Fibroblast of gingiva (primary cell): Measurements from ENCODE around the gene SLC49A3.

ENCODE experiments used
- DNase-seq: peaks from one replicate; pipeline ENCODE4 v3.0.0-alpha.2; 2011; ENCODE audit warnings: low read depth

The SLC49A3 gene

DNA sequence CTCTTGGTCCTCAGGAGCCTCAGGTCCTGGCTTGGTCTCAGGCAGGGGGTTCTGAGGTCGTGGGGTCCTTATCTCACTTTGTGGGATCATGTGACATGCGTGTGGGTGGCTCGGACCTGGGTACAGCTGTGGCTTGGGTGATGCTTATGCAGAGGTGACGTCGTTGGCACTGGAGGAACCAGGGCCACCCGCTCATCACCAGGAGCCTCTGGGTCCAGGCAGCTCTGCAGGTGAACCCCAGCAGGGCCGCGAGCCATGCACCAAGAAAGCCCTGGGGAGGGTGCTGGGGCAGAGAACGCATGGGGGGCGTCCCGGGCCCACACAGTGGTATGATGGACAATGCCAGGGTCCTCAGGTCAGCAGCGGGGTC lies 23.6 kb downstream of the SLC49A3 start:
- no peak for DNase-seq

GRCh38 chr4:664713-665231 lies 24.2 kb downstream of the SLC49A3 start:
- no peak for DNase-seq

DNA sequence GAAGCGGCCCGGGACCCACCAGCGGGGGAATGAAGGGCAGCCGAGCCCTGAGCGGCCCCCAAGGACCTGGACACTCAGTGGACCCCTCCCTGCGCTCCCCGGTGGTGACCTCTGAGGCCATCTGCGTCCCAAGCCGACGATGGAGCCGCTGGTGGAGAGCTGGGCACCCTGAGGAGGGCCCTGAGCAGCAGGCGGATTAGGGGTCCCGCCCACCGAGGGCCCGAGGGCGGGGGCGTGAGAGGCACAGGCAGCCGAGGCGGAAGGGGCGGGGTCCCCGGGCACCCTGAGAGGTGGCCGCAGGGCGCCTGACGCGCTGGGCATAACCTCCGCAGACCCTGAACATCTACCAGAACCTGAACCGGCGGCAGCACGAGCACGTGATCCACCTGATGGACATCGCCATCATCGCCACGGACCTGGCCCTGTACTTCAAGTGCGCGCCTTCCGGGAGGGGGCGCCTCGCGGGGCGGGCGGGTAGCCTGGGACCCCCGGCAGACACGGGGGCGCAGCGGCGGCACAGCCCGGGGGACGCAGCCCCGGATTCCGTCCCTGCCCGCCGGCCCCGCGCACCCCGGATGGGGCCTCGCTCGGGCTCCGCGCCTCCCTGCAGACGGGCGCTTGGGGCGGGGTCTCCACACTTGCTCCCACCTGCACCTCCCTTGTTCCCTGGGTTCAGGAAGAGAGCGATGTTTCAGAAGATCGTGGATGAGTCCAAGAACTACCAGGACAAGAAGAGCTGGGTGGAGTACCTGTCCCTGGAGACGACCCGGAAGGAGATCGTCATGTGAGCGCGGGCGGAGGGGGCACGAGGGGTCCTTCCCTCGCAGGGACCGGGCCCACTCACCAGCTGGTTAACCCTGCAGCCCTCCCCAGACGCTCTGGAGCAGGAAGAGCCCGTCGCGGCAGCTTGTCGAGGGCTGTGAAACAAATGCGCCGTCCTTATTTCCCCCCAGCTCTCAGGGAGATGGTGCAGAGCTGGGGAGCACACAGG lies 25.2 kb downstream of the SLC49A3 start:
- DNase-seq: no peak

DNA sequence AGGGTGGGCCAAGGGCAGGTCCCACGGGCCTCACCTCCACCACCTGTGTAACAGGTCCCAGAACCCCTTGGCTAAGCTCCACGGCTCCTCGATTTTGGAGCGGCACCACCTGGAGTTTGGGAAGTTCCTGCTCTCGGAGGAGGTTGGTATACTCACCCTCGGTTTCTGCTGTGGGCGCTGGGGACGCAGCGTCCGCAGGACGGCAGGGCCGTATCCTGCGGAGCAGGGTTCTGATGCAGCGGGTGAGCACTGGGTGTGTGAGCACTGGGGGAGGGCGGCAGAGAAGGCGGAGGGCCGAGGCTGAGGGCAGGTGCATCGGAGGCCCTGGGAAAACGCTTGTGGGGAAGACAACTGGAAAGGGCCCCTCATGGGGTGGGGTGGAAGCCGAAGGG lies 25.9 kb downstream of the SLC49A3 start:
- DNase-seq: no peak

DNA sequence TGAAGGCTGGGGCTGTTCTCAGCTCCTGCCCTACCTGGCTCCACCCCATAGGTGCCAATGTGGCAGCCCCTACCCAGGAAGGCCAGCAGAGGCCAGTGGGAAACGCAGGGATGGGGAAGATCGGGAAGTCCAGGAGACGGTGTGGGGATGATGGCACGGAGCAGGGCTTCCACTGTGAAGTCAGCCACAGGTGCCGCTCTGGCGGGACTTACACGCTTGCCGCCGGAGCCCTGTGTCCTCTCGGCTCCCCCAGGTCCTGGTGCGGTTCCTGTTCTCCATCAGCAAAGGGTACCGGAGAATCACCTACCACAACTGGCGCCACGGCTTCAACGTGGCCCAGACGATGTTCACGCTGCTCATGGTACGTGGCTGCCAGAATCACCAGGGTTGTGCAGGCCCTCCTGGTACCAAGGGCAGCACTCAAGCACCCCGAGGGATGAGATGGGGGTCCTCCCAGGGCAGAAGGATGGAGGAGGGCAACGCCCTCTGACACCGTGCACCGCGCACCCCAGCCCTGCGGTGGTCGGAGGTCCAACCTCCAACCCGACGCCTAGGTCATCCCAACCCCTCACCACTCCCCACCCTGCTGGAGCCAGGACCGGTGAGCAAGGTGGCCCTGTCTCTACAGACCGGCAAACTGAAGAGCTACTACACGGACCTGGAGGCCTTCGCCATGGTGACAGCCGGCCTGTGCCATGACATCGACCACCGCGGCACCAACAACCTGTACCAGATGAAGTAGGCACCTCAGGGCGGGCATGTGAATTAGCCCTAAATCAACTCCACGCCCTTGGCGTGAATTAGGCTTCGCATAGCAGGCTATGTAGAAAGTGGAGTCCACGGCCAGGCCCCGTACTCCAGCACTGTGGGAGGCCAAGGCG lies 26.8 kb downstream of the SLC49A3 start:
- no peak for DNase-seq

- no peak for DNase-seq
These were observed 27.7 kb downstream of the SLC49A3 start for GRCh38 chr4:661231-661630.

GRCh38 chr4:660401-660800 lies 28.6 kb downstream of the SLC49A3 start:
- no peak for DNase-seq

DNA sequence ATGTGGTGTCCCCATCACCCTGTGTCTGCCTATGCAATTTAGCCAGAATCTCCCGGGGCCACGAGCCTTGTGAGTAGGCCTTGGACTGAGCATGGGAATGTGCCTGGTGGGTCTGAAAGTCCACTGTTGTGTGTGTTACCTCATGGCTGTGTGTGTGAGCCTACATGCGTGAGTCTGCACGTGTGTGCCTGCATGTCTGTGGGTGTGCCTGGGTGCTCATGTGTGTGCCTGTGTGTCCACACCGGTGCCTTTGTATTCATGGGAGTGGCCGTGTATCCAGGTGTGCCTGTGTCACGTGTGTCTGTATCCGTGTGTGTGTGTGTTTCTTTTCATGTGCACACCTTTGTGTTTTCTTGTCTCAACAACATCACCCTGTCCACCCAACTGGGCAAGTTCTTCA lies 29.1 kb downstream of the SLC49A3 start:
- no peak for DNase-seq

DNA sequence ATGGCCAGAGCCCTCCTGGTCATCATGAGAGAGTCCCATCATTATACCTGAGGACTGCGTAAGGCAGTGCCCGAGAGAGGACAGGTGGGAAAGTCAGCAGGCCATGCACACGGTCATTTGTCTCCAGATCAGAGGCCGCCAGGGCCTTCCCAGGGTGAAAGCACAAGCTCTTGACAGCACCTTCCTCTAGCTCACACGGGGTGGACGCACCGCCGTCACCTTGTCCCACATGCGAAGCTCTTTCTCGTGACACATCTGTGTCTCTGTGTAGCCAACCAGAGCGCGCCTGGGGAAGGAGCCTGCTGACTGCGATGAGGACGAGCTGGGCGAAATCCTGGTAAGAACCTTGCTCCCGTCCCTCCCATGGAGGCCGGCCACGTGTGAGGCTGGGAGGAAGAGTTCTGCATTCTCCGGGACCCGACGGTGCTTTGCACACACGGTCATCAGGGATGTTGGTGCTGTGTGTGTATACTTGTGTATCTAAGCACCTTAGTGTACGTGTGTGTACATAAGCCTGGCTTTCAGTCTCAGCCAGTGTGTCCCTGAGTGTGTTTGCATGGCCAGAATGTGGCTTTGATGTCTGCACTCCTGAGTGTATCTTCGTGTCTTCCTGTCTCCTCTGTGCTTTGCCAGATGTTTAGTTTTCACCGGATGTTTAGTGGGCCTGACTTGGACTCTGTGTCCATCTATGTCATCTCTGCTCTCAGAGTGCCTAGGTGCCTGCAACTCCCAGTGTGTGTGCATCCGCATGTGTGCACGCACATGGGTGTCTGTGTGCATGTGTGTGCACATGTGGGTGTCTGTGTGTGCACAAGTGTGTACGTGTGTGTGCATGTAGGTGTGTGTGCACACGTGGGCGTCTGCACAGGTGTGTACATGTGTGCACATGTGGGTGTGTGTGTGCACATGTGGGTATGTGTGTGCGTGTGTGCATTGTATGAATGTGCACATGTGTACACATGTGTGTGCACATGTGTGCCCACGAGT lies 30.0 kb downstream of the SLC49A3 start:
- DNase-seq: no peak

DNA sequence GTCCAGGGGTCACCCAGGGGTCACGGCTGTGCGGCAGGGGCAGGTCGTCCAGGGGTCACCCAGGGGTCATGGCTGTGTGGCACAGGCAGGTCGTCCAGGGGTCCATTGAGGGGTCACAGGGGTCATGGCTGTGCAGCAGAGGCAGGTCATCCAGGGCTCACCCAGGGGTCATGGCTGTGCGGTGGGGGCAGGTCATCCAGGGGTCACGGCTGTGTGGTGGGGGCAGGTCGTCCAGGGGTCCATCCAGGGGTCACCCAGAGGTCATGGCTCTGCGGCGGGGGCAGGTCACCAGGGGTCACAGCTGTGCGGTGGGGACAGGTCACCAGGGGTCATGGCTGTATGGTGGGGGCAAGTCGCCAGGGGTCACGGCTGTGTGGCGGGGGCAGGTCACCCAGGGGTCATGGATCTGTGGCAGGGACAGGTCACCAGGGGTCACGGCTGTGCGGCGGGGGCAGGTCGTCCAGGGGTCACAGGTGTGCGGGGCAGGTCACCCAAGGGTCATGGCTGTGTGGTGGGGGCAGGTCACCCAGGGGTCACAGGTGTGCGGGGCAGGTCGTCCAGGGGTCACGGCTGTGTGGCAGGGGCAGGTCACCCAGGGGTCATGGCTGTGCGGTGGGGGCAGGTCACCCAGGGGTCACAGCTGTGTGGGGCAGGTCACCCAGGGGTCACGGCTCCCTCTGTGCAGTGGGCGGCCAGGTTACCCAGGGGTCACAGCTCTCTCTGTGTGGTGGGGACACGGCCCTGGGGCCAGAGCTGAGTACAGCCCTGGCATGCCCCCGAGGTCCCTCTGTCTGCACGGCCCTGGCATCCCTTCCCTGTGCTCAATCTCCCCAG lies 30.9 kb downstream of the SLC49A3 start:
- DNase-seq: no peak

- no peak for DNase-seq
These were observed 31.6 kb downstream of the SLC49A3 start for GRCh38 chr4:657338-657833.

GRCh38 chr4:656436-657337 lies 32.3 kb downstream of the SLC49A3 start:
- DNase-seq: no peak

DNA sequence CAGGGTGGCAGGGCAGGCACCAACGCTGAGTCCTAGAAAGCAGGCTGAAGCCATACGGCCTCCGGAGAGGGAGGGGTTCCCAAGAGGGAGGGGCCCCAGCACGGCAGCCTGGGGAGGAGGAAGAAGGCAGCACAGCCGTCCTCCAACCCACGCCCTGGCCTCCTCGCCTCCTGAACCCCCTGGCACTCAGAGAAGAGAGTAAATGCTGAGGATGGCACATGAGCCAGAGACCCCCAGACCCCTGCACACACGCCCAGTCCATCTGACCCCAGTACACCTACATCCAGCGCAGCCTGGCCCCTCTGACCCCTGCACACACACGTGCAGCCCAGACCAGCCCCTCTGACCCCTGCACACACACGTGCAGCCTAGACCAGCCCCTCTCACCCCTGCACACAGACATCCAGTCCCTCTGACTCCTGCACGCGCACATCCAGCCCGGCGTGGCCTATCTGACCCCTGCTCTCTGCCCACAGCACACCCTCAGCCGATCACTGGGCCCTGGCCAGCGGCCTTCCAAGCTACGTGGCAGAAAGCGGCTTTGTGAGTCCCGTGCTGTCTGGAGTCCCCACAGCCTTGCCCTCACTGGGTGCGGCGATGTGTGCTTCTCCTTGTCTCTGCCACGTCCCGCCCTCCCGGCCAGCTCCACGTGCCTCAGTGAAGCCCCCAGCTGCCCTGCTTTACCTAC lies 33.3 kb downstream of the SLC49A3 start:
- no peak for DNase-seq

DNA sequence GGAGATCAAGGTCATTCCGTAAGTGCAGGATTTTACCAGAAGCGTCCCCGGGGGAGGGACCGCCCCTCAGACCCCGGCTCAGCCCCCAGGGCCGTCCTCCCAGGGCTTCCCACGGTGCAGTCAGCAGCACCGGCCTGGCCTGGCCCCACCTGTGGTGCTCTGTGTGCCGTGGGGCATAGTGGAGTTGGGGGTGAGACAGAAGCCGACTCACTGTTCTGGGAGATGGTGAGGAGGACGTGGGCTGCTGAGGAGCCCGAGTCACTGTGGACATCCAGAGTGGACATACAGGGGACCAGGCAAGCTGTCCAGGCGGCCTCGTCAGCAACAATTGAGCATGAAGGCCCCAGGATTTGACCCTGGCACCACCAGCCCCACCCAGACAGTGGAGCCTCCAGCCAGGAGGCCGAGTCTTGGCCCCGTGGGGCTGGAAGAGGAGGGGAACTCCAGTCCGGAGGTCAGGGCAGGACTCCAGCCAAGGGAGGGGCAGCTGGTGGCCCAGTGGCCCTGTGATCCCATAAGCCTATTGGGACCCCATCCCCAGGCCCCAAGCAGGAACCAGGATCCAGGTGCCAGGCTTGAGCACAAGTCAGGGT lies 34.0 kb downstream of the SLC49A3 start:
- no peak for DNase-seq

- no peak for DNase-seq
These were observed 34.5 kb downstream of the SLC49A3 start for GRCh38 chr4:654503-654845.

- no peak for DNase-seq
These were observed 35.0 kb downstream of the SLC49A3 start for GRCh38 chr4:653831-654502.

DNA sequence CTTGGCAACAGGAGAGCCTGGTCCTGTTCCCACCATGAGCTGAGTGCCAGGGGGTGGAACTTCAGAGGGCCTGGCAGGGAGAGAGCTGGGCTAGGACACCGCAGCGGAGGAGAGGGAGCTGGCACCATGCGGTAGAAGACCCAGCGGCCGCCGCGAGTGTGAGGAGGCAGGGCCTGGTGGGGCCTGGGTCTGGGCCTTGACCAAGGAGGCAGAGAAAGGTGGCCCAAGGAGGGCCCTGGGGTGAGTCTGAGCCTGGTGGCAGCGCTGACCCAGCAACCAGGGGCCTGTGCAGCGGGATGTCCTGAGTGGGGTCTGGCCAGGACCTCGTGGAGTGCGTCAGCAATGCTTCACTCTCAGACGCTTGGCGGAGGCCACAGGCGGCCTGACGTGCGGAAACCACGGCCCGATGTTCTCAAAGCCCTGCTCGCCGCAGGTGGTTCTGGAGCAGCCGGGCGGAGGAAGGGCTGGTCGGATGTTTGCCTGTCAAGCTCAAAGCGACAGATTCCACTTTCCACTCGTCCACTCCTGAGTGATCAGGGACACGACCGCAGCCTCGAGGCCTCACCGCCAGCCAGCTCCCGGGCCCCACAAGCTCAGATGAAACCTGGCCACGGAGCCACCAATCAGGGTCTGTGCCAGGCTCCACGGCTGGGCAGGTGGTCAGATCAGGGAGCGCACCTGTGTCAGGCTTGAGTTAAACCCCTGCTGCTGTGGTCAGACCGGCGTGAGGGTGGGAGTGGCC lies 35.7 kb downstream of the SLC49A3 start:
- DNase-seq: no peak
